K562 (cell line): ENCODE measurements around the gene PRSS50. TPM values are rescaled to one million over a fixed set of nuclear protein-coding genes. Genes with fewer than 3 reads are reported as not detected.
A peak's percentile ranks its signal among the peaks of the same experiment; 100 is the strongest.

ENCODE experiments used
- ATAC-seq: fragments of 200-7000 bp; cut with Tn5 transposase; 3 replicates; pipeline ENCODE4 v1.9.1; 2020; ENCODE audit warnings: moderate library complexity
- BruUV-seq: library from RNA; stranded (reverse); fragments of 400-500 nt; replicated peaks from 2 replicates; lab custom pipeline; 2021; lab: Mats Ljungman, UMichigan
- CTCF ChIA-PET: fragments of 300-600 bp; formaldehyde crosslinking; extraction: SDS; loops from one replicate; lab custom pipeline; 2021; ENCODE audit warnings: low intra/inter-chr PET ratio; lab: Yijun Ruan, JAX
- POLR2A ChIA-PET: fragments of 300-600, 350-650 bp; sonication (Branson Sonifier 250); formaldehyde crosslinking; extraction: SDS; loops from one replicate; lab custom pipeline; 2021; ENCODE audit warnings: antibody characterized with exemption, inconsistent platforms; lab: Yijun Ruan, JAX
- DNase-seq, 4 experiments: peaks; one replicate each; pipeline versions ENCODE4 v3.0.0 to v3.0.0-alpha.2; 2011 to 2018; ENCODE audit warnings: low spot score in 3 of 4, mixed read lengths in 3 of 4; ENCODE audit errors: extremely low read depth in 1 of 4
- FAIRE-seq: peaks from 2 replicates; lab custom pipeline; 2011; peaks lifted over from hg19 to GRCh38; lab: Jason Lieb, UNC
- H2AFZ ChIP-seq: 2 replicates; pipeline ENCODE4 v1.6.0; 2011; ENCODE audit warnings: low read depth, low read length, control low read depth, inconsistent platforms
- H3K27ac ChIP-seq: fragments of 200-600 bp; 3 replicates; pipeline ENCODE4 v1.8.0; 2011; ENCODE audit warnings: low read depth, mild to moderate bottlenecking, control low read depth, inconsistent platforms, low read length, moderate library complexity, mixed read lengths; ENCODE audit errors: extremely low read depth
- H3K27me3 ChIP-seq, 2 experiments: fragments of 300-600 bp in 1 of 2; 2 replicates in 1 of 2; 3 replicates in 1 of 2; pipeline versions ENCODE4 v1.6.0 to v1.8.0; 2011; ENCODE audit warnings: inconsistent platforms in 2 of 2, low read length in 2 of 2, mild to moderate bottlenecking in 1 of 2, mixed read lengths in 1 of 2, moderate library complexity in 1 of 2; ENCODE audit not compliant: control insufficient read depth in 2 of 2, insufficient read depth in 2 of 2
- H3K36me3 ChIP-seq: fragments of 300-600 bp; 3 replicates; pipeline ENCODE4 v1.8.0; 2011; ENCODE audit warnings: mild to moderate bottlenecking, low read length, inconsistent platforms; ENCODE audit not compliant: control insufficient read depth, insufficient read depth
- H3K4me1 ChIP-seq, 2 experiments: fragments of 200-600 bp in 1 of 2; replicated peaks in 1 of 2; 2 replicates in 1 of 2; 3 replicates in 1 of 2; pipeline versions ENCODE4 v1.5.1 to v1.8.0; 2011; ENCODE audit warnings: inconsistent platforms in 2 of 2, low read length in 2 of 2, mild to moderate bottlenecking in 1 of 2, mixed read lengths in 1 of 2, moderate library complexity in 1 of 2; ENCODE audit not compliant: control insufficient read depth in 2 of 2, insufficient read depth in 2 of 2
- H3K4me2 ChIP-seq: 2 replicates; pipeline ENCODE4 v1.6.1; 2011; ENCODE audit warnings: low read length, control low read depth, inconsistent platforms, mixed read lengths; ENCODE audit not compliant: insufficient read depth
- H3K4me3 ChIP-seq: fragments of 200-600 bp; sonication (generic), shearing (Covaris generic); 2 replicates; pipeline ENCODE4 v1.5.1; 2016; ENCODE audit warnings: control low read depth, inconsistent platforms
- H3K79me2 ChIP-seq: fragments of 200-600 bp; 3 replicates; pipeline ENCODE4 v1.8.0; 2011; ENCODE audit warnings: low read length, inconsistent platforms; ENCODE audit not compliant: control insufficient read depth, insufficient read depth
- H3K9ac ChIP-seq, 2 experiments: 2 replicates each; pipeline versions ENCODE4 v1.6.0 to v1.6.1; 2011; ENCODE audit warnings: low read depth in 2 of 2, low read length in 2 of 2, control low read depth in 1 of 2, inconsistent platforms in 1 of 2, mild to moderate bottlenecking in 1 of 2, mixed read lengths in 1 of 2; ENCODE audit not compliant: insufficient read depth in 1 of 2
- H3K9me1 ChIP-seq: one replicate; pipeline ENCODE4 v1.6.0; 2011; ENCODE audit warnings: inconsistent platforms, mild to moderate bottlenecking, low read length, moderate library complexity; ENCODE audit not compliant: control insufficient read depth, insufficient read depth
- H3K9me3 ChIP-seq: replicated peaks from 2 replicates; pipeline ENCODE4 v1.5.1; 2011; ENCODE audit warnings: low read depth, low read length, inconsistent platforms; ENCODE audit not compliant: control insufficient read depth, insufficient read depth
- H4K20me1 ChIP-seq: replicated peaks from 2 replicates; pipeline ENCODE4 v1.6.1; 2011; ENCODE audit warnings: low read length, inconsistent platforms, mixed read lengths; ENCODE audit not compliant: control insufficient read depth, insufficient read depth
- CHD1 ChIP-seq: fragments of 200-600 bp; sonication (generic); IDR thresholded peaks from one replicate; pipeline ENCODE4 v1.6.1; 2012; ENCODE audit warnings: mild to moderate bottlenecking, moderate library complexity, low read length, inconsistent platforms
- NFE2 ChIP-seq: IDR thresholded peaks from 2 replicates; pipeline ENCODE4 v1.6.1; 2014; ENCODE audit warnings: antibody characterized with exemption, low read depth
- NFXL1 ChIP-seq: fragments of 450-650 bp; formaldehyde crosslinking; IDR thresholded peaks from 2 replicates; pipeline ENCODE4 v1.4.0; 2021; ENCODE audit warnings: mild to moderate bottlenecking
- TCF7L2 ChIP-seq: fragments of 150-350 bp; IDR thresholded peaks from 2 replicates; pipeline ENCODE4 v1.6.1; 2016; ENCODE audit warnings: low read depth, mild to moderate bottlenecking, low read length, moderate library complexity
- ZNF75A ChIP-seq: fragments of 450-650 bp; formaldehyde crosslinking; IDR thresholded peaks from 2 replicates; pipeline ENCODE4 v1.4.0; 2020; ENCODE audit warnings: mild to moderate bottlenecking
- WGBS: fragments of 100-300 bp; shearing (Covaris generic); methylation state at CpG from one replicate; pipeline ENCODE4 v1.1.6; 2016; ENCODE audit warnings: low coverage, mixed read lengths; ENCODE audit not compliant: insufficient coverage; ENCODE audit errors: missing lambda C conversion rate; 5-methylcytosine and 5-hydroxymethylcytosine counted together
- in situ Hi-C: fragments of 300-500 bp; cut with MboI; formaldehyde crosslinking; loops from 4 replicates; pipeline ENCODE4 v1.15.0; 2018; ENCODE audit warnings: inconsistent platforms, mixed read lengths
- intact Hi-C: fragments of 100-400 bp; cut with micrococcal nuclease; formaldehyde crosslinking; loops from 2 replicates; pipeline ENCODE4 v1.14.2; 2022
- polyA plus RNA-seq, 8 experiments: library from polyadenylated mRNA; depleted of rRNA in 4 of 8; stranded (reverse) in 5 of 8; unstranded in 3 of 8; fragments of >200 nt; fragmentation: Nextera tagmentation in 2 of 8; fragmentation: Illumina TruSeq in 1 of 8; extraction: Ambion mirVana in 2 of 8; extraction: Trizol in 1 of 8; gene quantifications; 2 replicates each; pipeline versions ENCODE4 v1.2.1 to v1.2.3, GENCODE V29; 2011 to 2014; ENCODE audit warnings: inconsistent platforms in 1 of 8, missing spikeins in 1 of 8
- total RNA-seq, 7 experiments: library from RNA; depleted of rRNA in 6 of 7; stranded (reverse); fragments of >200 nt in 6 of 7; fragmentation: Illumina TruSeq in 2 of 7; extraction: Trizol in 2 of 7; gene quantifications; 2 replicates each; pipeline versions ENCODE4 v1.2.1 to v1.2.3, GENCODE V29; 2011 to 2021; ENCODE audit warnings: low replicate concordance in 1 of 7
- TF ChIP-seq, protein P1 (sequence below): fragments of 450-650 bp; IDR thresholded peaks from 2 replicates; pipeline ENCODE4 v1.6.1; 2016

PRSS50 gene
- total and polyA plus RNA-seq, 9 of the 15 experiments (the other 6 are each of a cell fraction or from before 2014, with no cell fraction given) = 0.01 TPM; not detected in 8

DNA sequence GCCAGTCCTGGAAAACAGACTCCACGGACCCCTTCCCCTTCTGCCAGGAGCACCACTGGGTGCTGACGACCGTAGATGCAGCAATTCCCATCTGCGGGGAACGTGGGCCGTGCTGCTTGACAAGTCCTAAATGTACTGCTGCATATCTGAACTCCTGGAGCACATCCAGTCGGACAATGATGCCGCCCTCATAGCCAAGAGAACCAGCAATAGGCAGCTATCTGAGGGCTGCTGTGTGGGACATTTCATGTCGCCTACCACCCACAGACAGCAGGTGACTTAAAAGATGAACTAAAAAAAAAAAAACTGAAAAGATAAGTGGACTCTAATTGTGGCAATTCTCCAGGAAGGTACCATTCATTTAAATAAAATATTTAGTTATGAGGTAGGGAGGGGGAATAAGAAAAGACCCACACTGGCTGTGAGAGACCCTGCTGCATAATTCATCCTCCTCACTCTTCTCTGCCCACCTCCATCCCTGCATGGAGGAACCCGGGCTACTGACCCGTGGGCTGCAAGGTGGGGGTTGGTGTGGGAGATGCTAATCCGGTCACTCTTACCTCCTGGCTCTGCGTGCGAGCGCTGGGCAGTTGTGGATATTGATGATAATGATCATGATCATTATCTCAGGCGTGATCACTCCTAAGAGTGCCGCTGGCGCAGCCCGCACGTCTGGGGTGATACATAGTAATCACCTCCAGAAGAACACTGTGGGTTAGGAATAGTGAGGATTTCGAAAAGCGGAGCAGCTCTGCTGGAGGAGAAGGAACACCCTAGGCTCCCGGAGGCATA is 52.5 kb downstream of the PRSS50 start:
- intact Hi-C loops (no loop called here), in situ Hi-C loops (no loop called here)
- Histone ChIP-seq H3K9me3 (no peaks in the 10 kb centered on the region), H3K9ac (no peak overlapping the region), H3K4me2 (no peak overlapping the region), H3K9me1 (no peaks in the 10 kb centered on the region), H4K20me1 (peaks cover 21% of the 10 kb centered on the region), H3K36me3 (no peaks in the 10 kb centered on the region), H3K27me3 (peaks cover 15 to 94% of the 10 kb centered on the region in 2 experiments), H2AFZ (no peak overlapping the region), H3K79me2 (no peaks in the 10 kb centered on the region), H3K27ac (no peak overlapping the region), H3K4me3 (no peak overlapping the region), H3K4me1 (no peaks in the 10 kb centered on the region)
- no peak for DNase-seq
- ChIA-PET POLR2A (interaction anchor here (0.6 to 1.7 kb wide), 3 partner anchors 8 to 22 kb away, joined by 3 to 4 read pairs (median 3); no protein-coding TSS in a partner anchor), CTCF (no interaction called here)
- no TSS peak for BruUV-seq
- ATAC-seq = no peak
- TF ChIP-seq NFE2 (0 out of 2 replicates have a peak, but pooled peaks have one; percentile 41), ZNF75A (CRISPR knock-in tag) (no peak)
- 3% methylated on average over 23 of the region's 23 CpGs for WGBS
- no peak for FAIRE-seq

DNA sequence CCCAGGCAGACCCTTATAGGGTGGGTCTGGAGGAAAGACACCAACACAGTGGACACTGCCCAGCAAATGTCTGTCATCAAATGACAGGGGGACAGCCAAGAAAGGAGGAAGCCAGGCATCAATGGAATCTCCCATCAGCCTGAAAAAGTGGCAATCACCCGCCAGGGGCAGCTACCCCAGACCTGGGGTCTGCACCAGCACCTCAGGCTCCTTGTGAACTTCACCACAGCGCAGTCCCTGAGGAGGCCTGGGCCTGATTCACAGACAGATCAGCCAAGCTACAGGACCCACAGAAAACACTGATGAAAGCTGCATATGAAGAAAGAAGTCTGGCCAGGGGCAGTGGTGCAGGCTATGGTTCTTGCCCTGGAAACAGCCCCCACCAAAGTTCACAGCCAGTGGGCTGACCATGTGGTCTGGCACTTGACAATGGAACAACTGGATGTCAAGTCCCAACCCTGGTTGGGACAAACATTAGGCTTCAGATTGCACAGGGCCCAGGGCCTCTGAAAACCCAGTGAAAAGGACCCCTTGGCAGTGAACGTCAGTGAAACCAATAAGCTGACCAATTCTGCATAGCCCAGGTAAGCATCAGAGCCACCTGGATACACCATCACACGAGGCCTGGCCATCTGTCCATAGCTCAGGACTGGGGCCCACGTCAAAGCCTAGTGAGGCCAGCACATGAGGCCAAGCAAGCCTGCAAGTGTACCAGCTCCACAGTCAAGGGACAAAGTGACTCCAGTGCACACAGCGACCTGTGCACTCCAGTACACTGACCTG is 53.3 kb downstream of the PRSS50 start:
- H3K79me2 ChIP-seq = no peaks in the 10 kb centered on the region

More for the DNA sequence above, 53.3 kb downstream of the PRSS50 start:
- peak in 1 of 4 experiments; percentile 7 for DNase-seq
- ATAC-seq = no peak
- no peak for FAIRE-seq
- peaks cover 18 to 94% of the 10 kb centered on the region in 2 experiments for H3K27me3 ChIP-seq
- in situ Hi-C loops = no loop called here
- H2AFZ ChIP-seq = no peak overlapping the region
- H3K36me3 ChIP-seq = no peaks in the 10 kb centered on the region
- H3K27ac ChIP-seq = no peak overlapping the region
- CTCF ChIA-PET = no interaction called here
- 3% methylated on average over 6 of the region's 6 CpGs for WGBS
- no peak overlapping the region for H3K4me2 ChIP-seq
- no peak for TF ChIP-seq TCF7L2
- no peak for TF ChIP-seq NFXL1 (CRISPR knock-in tag)
- TF ChIP-seq, protein P1, sequence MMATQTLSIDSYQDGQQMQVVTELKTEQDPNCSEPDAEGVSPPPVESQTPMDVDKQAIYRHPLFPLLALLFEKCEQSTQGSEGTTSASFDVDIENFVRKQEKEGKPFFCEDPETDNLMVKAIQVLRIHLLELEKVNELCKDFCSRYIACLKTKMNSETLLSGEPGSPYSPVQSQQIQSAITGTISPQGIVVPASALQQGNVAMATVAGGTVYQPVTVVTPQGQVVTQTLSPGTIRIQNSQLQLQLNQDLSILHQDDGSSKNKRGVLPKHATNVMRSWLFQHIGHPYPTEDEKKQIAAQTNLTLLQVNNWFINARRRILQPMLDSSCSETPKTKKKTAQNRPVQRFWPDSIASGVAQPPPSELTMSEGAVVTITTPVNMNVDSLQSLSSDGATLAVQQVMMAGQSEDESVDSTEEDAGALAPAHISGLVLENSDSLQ = 0 out of 2 replicates have a peak, but pooled peaks have one; percentile 1
- no peak for TF ChIP-seq CHD1
- POLR2A ChIA-PET = interaction anchor here (0.6 to 1.7 kb wide), 3 partner anchors 9 to 23 kb away, joined by 3 to 4 read pairs (median 3); no protein-coding TSS in a partner anchor
- H4K20me1 ChIP-seq = peaks cover 13% of the 10 kb centered on the region; the same call in 1 of the 2 replicates
- no peak overlapping the region for H3K9ac ChIP-seq
- no peaks in the 10 kb centered on the region for H3K9me1 ChIP-seq
- intact Hi-C loops = no loop called here
- no peak overlapping the region for H3K4me3 ChIP-seq
- H3K4me1 ChIP-seq = no peaks in the 10 kb centered on the region
- no TSS peak for BruUV-seq
- no peaks in the 10 kb centered on the region for H3K9me3 ChIP-seq
